Myocyte (in vitro differentiated cells): ENCODE data around the gene ABCB10. TPM values are rescaled to one million over a fixed set of nuclear protein-coding genes. Genes with fewer than 3 reads are reported as not detected.

ENCODE experiments used
- DNase-seq: peaks from one replicate; pipeline ENCODE4 v3.0.0-alpha.2; 2012; ENCODE audit warnings: low read depth
- polyA plus RNA-seq: library from polyadenylated mRNA; unstranded; fragments of >200 nt; gene quantifications from one replicate; pipeline ENCODE4 v1.2.1, GENCODE V29; 2012; ENCODE audit warnings: missing spikeins
- total RNA-seq: library from RNA; depleted of rRNA; stranded (reverse); fragments of >200 nt; gene quantifications from 2 replicates; pipeline ENCODE4 v1.2.3, GENCODE V29; 2014

Gene ABCB10
- total RNA-seq: 28.9 and 29.2 TPM in 2 replicates
- polyA plus RNA-seq: 6.0 TPM

DNA sequence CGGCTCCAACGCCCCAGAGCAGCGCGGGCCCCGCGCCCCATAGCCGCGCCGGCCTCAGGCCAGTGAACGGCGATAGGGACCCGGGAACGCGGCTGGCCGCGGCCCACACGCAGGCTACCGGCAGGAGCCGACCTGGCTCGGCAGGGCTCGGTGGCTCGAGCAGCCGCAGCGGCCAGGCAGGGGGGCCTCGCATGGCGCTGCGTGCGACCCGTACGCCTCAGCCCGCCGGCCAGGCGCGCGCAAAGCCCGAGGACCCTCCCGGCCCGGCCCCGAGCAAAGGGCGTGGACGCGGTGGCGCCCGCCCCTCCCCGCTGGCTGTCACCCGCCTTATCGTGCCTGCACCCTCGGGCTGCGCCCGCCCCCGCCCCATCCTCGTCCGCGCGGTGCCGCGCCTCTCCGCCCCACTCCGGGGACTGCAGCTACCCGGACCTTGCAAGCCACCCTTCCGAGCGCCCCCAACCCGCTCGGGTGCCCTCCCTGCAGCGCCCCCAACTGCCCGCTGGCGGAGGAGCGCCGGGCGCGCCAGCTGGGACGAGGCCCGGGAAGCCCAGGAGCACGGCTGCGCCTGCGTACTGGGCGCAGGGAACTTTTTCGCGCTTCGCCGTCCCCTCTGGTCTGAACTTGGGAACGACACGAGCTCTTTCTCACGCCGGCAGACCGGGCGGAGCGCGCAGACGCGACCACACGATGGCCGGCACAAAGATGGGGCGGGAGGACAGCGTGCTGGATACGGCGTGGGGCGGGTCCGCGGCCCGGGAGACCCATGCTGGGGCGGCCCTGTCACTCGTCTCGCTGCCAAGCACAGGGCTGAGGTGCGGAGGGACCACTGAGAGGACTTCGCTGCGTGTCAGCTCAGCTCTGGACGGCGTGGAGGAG, at the start of gene ABCB10:
Gene ABCB10, minus strand, starts transcription at position 248 of the 876 bp plus-strand sequence. Its CDS starts 55 bp downstream, at position 193.
- DNase-seq: peak; percentile 99

DNA sequence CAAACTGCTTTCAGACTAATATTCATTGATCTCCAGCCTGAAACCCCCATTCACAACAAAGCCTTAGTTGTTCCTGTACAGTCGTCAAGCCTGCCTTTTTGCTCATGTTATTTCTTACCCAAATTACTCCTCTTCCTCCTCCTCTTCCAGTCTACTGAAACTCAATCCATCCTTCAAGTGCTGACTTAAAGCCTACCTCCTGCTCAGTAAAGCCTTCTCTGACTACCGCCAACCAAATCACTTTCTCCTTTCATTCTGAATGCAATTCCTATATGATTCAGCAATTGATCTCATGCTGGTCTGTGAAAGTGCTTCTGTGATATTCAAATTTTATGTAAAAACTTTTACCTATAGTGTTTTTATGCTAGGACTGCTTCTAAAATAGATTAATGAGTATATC, 48.9 kb upstream of the ABCB10 start:
- no peak for DNase-seq

DNA sequence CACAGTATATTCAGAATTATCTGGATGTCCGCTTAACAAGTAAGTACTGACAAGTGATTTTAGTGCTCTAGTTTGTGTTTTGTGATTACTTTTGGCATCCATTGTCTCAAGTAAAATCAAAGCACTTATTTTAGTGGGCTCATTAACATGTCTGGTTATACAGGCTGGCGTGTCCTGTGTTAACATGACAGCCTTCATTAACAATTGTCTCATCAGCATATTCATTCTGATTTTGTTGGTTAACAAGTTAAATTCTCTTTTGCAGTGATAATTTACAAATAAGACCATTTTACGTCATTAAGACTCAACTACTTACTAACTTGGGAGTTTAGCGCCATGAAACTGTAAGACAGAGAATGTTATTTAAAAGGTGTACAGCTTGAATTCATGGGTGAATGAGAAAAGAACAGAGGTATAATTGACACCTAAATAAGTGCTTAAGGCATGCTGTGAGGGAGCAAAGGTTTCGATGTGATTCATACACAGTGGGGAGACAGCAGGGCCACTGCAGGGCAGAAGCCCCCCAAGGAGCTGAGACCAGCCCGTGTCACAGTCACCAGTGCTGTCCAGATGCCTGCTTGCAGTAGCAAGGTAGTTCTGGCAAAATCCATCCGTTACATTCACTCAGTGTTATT, 45.0 kb upstream of the ABCB10 start:
- no peak for DNase-seq

DNA sequence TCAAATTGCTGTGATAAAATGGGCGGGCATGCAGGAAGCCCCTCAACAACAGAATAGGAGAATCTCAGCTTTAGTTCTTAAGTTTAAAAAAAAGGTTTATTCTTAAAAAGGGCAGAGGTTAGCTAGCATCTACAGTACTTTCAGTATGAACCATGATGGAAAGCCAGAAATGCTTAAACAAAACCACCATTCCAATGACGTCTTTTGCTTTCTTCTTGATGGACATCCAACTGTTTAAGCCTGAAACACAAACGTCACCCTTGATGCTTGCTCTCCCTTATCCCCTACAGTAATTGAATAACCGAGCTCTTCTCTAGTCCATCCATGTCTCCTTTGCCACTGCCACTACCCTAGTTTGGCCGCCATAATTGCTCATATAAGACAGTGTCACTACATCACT, 41.7 kb upstream of the ABCB10 start:
- no peak for DNase-seq

DNA sequence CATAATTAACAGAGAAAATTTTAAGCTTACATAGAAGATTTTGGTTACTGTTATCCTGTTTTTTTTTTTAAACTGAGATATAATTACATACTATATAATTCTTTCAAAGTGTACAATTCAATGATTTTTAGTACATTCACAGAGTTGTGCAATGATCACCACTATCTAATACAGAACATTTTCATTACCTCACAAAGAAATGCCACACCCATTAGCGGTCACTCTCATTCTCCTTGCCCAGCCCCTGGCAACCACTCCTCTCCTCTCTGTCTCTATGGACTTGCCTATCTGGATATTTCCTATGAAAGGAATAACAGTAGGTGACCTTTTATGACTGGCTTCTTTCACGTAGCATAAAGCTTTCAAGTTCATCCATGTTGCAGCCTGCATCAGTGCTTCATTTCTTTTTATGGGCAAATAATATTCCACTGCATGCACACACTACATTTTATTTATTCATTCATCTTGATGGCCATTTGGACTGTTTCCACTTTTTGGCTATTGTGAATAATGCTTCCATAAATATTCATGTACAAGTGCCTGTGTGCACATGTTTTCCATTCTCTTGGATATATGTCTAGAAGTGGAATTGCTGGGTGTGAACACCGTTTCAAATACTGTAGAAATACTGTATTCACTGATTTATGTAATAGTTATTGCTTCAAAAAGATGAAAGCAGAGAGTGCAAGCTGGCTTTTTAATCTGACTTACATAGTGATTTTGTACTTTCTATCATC, 40.9 kb upstream of the ABCB10 start:
- DNase-seq: no peak

DNA sequence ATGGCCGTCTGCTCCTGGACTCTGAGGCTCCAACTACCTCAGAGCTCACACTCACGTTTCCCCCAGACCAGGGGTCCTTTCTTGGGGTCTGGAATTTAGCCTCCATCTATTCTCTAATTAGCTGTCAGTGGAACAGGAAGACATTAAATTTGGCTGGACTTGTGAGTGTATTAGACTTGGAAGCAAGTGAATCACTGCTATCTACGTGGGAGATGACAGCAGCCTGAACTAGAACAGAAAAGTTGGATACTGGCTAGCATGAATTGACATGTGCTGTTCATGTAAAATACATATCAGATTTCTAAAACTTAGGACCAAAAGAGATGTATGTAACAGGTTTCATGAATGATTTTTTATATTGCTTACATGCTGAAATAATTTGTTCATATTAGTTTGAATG, 39.4 kb upstream of the ABCB10 start:
- peak; percentile 48 for DNase-seq

DNA sequence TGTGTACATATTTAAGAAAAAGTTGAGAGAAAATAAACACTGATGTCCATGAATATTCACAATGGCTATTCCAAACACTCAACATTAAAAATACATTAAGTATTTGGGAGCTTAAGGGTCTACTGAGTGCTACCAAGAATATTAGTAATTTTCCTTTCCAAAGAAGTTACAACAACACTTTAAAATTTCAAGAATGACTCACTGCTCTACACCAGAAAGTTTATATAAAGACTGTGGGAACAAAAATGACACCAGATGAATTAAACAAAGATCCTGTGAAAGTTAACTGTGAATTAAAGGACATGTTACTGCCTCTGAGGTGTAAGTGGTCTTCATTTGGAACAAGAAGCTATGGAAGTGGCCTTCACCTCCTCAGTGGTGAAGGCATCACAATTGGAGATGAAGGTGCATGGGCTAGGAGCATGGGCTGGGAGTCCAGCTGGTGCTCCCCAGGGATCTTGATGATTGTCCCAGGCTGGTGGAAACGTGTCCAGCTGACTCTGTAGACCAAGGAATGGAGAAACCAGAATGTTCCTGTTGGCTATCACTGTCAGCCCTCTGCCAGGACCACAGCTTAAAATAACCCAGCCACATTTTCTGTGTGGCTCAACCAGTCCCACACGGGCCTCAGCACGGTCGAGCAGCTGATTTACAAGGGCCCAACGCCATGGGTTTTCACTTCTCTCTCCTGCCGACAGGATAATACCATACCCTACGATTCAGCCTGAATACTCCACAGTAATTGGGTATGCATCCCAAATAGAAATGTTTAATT, 38.6 kb upstream of the ABCB10 start:
- peak; percentile 95 for DNase-seq

DNA sequence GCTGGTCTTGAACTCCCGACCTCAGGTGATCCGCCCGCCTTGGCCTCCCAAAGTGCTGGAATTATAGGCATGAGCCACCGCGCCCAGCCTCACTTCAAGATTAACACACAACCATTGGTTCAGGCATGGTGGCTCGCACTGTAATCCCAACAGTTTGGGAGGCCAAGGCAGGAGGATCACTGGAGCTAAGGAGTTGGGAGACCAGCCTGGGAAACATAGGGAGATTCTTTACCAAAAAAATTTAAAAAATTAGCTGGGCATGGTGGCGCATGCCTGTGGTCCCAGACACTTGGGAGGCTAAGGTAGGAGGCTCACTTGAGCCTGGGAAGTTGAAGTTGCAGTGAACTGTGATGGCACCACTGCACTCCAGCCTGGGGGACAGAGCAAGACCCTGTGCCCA, 37.4 kb upstream of the ABCB10 start:
- DNase-seq: peak; percentile 5

DNA sequence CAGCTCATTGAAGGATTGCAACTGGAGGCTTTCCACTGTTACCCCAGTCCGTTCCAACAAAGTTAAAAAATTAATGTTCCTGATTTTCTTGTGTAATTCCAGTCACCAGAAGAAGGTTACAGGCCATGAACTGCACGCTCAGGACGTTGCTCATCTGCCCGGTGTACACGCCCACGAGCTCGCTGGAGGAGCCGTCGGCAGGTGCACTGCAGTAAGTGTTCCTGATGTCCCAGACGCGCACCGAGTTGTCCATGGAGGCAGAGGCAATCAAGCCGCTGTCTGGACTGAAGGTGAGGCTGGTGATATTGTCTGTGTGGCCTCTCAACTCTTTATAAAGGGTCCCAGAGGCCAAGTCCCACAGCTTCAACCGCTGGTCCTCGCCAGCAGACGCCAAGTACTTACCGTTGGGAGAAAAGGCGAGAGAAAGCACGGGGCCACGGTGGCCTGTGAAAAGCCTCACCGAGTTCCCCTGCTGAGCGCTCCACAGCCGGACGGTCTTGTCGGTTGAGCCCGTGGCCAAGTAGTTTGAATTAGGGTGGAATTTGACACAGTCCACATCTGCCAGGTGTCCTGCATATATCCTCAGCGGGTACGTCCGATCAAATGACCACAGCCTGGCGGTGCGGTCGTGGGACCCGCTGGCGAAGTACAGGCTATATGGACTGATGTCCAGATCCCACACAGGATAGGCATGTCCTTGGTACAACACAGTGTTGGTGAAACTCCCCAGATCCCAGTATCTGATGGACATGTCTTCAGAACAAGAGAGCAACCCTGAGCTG, 35.9 kb upstream of the ABCB10 start:
- DNase-seq: no peak

DNA sequence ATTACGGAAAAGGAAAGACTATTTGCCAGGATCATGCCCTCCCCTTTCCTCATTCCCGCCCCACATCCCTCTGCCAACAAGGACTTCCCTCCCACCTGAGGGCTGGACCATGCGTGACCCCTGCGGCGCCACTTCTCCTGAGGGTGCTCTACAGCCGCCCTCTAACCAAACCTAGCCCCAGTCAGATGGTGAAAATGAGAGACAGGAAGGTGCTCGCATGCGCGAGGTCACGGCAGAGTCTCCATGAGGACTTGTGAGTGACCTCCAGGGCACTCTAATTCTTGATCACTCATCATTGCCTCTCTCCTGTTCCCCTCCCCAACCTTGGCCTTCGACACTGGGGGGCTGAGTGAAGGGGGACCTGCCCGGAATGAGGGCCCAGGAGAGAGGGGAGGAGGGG, 35.3 kb upstream of the ABCB10 start:
- no peak for DNase-seq

DNA sequence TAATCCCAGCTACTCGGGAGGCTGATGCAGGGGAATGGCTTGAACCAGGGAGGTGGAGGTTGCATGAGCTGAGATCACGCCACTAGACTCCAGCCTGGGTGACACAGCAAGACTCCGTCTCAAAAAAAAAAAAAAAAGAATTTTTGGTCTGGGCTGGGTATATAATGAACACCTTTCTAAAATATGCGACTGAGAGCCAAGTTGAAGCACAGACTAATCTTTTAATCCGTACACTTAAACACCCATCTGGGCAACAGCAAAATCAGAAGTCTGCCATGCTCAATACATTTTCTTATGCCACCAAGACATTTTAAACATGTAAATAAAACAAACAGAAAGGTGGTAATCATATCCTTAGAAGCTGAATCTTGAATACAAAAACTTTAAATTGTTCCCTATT, 31.6 kb upstream of the ABCB10 start:
- DNase-seq: no peak

DNA sequence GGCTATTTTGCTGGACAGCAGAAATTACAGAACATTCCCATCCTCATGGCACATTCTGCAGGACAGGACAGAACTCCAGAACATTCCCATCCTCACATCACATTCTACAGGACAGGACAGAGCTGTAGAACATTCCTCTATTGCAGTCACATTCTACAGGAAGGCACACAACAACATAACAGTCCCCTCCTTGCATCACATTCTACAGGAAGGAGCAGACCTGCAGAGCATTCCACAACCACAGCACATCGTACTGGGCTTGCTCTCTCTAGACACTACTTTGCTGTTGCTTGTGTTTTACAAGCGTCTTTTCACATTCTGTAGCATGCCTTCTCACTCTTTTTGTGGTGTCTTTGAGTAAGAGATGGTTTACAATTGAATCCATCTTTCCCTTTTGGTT, 26.8 kb upstream of the ABCB10 start:
- no peak for DNase-seq

DNA sequence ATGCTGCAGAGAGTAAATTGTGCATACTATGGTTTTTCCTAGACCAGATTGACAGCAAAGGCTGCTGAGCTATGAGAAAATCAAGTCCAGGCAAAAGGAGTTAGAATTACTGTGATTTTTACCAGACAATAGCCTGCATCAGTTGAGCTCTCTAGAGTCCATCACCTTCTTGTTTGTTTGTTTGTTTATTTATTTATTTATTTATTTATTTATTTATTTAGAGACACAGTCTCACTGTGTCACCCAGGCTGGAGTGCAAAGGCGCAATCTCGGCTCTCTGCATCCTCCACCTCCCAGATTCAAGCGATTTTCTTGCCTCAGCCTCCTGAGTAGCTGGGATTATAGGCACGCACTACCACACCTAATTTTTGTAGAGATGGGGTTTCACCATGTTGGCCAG, 24.2 kb upstream of the ABCB10 start:
- no peak for DNase-seq

DNA sequence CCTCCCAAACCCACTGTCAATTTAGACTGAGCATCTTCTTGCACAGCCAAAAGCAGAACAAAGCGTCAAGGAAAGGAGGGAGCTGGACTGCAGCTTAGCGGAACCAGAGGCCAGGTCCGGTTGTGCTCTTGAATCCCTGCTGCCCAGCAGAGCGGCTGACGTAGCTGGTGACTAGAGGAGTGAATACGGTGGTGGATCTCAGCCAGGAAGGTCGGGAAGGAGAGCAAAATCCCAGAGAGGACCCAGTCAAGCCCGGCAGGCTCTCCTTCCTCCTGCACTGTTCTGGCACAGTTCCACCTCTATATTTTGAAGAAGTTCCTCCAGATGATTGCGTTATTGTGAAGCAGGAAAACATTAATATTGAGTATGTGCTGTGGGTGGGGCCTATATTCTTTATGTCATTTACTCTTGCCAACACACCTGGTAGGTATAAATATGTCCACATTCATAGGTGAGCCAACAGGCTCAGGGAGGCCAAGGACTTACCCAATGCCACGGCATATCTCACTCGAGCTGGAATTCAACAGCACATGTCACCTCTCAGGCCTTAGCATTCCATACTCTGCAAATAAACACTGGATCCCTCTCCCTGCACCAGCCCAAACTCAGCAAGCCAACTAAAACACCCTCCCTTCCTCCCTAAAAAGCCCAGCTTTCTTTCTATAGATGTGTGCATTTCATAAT, 23.6 kb upstream of the ABCB10 start:
- no peak for DNase-seq

DNA sequence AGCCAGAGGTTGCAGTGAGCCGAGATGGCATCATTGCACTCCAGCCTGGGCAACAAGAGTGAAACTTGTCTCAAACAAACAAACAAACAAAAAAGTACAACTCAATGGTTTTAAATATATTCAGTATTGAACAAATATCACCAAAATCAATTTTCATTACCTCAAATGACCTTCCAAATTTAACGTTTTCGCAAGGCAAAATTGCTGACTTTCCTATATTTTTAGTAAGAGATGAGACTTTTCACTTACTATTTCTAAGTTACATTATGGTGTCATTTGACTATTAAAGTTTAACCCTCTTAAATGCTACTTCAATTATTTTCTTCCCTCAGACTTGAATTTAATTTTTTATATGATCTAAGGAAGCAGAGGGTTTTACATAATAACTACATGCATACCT, 23.0 kb upstream of the ABCB10 start:
- DNase-seq: no peak

DNA sequence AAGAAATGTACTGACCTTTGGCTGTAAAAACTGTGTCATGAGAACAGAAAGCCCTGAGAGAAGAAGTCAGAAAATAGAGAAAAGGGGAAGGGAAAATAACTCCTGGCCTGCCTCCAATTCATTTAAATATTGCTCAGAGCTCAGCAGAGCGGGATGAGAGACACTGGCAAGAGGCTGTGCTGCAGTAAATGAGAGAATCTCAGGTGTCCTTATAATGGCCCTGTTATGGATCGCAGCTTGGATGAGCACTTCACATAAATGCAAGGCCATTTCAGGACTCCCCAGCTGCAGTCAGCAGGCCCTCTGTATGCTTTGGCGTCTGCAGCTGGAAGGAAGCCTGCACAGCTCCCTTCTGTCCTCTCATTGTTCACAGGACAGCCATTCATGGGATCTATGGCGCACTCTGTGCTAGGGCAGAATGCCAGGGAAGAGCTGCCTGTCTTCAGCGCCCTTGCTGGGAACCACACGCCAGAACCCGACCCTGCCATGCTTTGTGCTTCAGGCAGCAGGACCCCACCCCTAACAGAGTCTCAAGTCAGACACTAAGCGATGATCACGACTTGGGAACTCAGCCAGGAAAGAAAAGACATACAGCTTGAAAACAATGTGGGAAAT, 20.7 kb upstream of the ABCB10 start:
- DNase-seq: no peak

DNA sequence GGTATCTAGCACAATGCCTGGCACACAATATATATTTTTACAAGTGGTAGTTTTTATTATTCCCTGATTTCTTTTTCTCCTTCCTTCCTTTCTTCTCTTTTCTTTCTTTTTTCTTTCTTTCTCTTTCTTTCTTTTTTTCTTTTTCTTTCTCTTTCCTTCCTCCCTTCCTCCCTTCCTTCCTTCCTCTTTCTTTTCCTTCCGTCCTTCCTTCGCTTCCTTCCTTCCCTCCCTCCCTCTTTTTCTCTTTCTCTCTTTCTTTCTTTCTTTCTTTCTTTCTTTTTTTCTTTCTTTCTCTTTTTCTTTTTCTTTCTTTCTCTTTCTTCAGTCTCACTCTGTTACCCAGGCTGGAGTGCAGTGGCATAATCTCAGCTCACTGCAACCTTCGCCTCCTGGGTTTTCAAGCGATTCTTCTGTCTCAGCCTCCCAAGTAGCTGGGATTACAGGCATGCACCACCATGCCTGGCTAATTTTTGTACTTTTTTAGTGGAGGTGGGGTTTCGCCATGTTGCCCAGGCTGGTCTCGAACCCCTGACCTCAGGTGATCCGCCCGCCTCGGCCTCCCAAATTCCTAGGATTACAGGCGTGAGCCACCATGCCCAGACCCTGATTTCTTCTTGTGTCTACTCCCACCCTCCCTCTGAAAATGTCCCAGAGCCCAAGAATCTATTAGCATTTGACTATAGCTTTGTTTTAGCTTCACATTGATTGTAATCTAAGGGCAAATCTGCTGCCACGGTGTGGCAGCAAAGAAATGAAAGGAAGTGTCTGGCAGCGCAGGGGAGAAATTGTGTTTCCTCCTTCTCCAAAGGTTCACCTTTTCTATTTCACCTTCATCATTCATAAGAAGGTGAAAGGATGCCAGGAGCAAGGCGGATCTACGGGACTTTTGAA, 19.9 kb upstream of the ABCB10 start:
- DNase-seq: no peak

DNA sequence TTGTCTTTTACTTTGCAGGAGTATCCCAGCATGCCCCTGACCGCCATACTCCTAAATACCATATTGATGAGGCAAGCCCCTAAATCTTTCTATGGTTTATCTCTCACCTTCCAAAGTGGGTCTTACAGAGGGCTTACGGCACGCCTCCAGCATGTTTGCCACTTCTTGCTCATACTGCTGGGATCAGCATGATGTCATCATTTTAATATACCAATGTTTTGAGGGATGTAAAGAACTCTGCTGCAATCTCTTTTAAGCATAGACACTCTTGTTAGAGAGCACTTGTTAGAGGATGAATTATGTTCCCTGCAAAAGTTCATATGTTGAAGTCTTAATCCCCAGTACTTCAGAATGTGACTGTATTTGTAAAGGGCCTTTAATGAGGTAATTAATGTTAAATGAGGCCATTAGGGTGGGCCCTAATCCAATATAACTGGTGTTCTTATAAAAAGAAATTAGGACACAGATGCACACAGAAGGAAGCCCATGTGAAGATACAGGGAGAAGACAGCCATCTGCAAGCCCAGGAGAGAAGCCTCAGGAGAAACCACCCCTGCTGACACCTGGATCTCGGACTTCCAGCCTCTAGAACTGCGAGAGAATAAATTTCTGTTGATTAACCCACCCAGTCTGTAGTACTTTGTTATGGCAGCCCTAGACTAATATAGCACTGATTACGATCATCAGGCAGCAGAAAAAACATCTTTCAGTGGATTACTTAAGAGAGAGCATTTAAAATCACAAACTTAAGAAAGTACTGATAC, 16.4 kb upstream of the ABCB10 start:
- DNase-seq: no peak
